Cardiac fibroblast (primary cell): Measurements from ENCODE around the gene NAGPA.

Source experiments
- DNase-seq, 2 donors: peaks; one replicate each; pipeline versions ENCODE4 v3.0.0 to v3.0.0-alpha.2; 2010; ENCODE audit warnings: low read depth in 2 of 2
- H3K4me3 ChIP-seq, 2 donors: replicated peaks in 1 of 2; 1 replicate in 1 of 2; 2 replicates in 1 of 2; pipeline ENCODE4 v1.5.1; 2011; ENCODE audit warnings: low read depth in 2 of 2, low read length in 2 of 2, mild to moderate bottlenecking in 2 of 2, moderate library complexity in 1 of 2
- TF ChIP-seq, protein P1 (sequence below): IDR thresholded peaks from one replicate; pipeline ENCODE4 v1.5.1; 2011; ENCODE audit warnings: low read depth, mild to moderate bottlenecking, low read length, inconsistent platforms

Gene NAGPA

DNA sequence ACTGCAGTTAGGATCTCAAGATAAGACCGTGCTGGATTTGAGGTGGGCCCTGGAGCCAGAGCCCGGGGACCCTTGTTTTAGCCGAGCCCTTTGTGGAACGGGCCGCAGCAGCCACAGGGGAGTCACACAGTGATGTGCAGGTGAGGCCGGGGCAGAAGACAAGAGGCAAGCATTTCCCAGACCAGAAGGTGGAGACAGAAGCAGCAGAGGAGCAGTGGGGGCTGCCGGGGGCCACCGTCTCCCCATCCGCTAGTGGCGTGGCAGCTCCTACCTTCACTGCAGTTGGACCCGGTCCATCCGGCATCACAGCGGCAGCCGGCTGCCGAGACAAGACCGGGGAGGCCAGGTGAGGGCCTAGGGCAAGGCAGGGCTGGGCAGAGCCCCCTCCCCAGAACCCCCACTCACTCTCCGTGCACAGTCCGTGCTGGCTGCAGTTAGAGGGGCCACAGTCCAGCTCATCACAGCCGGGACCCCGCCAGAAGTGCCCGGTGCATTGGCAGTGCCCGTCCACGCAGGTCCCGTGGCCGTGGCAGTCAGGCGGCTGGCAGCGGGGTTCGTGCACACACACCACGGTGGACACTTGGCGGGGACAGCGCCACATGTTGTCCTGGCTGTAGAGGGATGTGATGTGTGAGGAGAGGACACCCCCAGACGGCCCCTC lies 6.0 kb downstream of the NAGPA start:
- no peak overlapping the region for H3K4me3 ChIP-seq
- DNase-seq = no peak
- TF ChIP-seq, protein P1, sequence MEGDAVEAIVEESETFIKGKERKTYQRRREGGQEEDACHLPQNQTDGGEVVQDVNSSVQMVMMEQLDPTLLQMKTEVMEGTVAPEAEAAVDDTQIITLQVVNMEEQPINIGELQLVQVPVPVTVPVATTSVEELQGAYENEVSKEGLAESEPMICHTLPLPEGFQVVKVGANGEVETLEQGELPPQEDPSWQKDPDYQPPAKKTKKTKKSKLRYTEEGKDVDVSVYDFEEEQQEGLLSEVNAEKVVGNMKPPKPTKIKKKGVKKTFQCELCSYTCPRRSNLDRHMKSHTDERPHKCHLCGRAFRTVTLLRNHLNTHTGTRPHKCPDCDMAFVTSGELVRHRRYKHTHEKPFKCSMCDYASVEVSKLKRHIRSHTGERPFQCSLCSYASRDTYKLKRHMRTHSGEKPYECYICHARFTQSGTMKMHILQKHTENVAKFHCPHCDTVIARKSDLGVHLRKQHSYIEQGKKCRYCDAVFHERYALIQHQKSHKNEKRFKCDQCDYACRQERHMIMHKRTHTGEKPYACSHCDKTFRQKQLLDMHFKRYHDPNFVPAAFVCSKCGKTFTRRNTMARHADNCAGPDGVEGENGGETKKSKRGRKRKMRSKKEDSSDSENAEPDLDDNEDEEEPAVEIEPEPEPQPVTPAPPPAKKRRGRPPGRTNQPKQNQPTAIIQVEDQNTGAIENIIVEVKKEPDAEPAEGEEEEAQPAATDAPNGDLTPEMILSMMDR = no peak

DNA sequence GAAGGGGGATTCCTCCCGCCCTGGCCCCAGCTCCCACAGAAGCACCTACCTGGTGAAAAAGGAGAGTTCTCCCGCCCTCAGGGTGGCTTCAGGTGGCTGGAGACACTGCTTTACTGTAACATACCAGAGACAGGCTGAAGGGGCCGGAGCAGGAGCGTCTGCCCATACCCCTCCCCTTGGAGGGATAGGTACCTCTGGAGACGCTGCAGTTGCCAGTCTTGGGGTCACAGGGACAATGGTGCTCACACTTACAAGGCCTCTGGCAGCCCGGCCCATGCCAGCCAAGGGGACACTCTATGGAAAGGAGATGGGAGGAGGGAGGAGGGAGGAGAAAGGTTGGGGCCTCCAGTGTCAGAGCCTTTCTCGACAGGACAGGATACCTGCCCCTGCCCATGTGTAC lies 6.6 kb downstream of the NAGPA start:
- H3K4me3 ChIP-seq = no peak overlapping the region
- DNase-seq = no peak
- TF ChIP-seq, protein P1 = no peak

DNA sequence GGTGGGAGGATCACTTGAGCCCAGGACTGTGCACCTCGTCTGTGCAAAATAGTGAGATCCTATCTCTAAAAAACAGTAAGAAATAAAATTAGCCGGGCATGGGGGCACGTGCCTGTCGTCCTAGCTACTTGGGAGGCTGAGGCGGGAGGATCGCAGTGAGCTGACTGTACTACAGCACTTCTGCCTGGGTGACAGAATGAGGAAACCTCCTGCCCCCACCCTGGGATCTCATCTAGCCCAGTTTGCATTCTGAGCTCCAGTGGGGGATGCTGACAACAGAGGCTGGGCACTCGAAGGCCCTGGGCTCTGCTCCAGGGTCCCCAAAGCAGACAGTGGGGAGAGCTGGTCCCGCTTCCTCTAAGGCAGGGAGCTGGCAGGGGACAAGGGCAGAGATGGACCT lies 7.1 kb downstream of the NAGPA start:
- TF ChIP-seq, protein P1 = no peak
- no peak for DNase-seq
- no peak overlapping the region for H3K4me3 ChIP-seq

DNA sequence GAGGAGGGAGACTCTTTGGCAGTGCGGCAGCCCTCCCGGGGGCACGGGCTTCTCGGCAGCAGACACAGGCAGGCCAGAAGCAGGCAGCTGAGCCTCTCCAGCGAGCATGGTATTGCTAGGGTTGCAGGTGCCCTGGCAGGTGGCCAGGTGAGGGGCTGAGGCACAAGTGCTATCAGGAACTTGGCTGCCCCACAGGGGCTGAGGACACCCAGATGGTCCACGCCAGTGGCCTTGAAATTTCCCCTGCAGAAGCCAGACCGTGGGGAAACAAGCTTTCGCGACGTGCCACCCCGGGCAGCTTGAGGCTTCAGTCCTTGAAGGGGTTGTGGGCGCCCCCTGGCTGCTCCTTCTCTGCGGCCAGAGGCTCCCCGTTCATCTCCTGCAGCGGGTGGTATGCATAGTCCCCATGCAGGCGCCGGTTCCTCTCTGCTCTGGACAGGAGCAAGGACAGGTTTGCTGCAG lies 8.5 kb downstream of the NAGPA start:
- peak in 1 of 2 donors; percentile 17 for DNase-seq
- TF ChIP-seq, protein P1 = no peak
- H3K4me3 ChIP-seq = no peak overlapping the region

DNA sequence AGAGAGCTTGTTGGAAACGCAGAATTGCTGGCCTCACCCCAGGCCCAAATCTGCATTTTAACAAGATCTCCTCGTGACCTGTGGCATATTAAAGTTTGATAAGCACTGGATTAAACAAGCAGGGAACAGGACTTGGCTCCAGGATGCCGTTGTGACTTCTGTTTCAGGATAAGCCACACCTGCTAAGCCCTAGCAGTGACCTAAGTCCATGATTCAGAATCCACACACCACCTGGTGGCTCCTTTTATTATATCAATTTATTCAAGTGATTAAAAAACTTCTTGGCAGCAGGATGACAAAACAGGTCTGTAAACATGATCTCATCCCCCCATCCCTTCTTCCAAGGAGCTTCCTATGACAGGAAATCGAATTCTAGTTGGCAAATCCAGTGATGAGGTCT lies 9.1 kb downstream of the NAGPA start:
- H3K4me3 ChIP-seq = no peak overlapping the region
- TF ChIP-seq, protein P1 = peak; percentile 3
- DNase-seq = peak in 1 of 2 donors; percentile 42

DNA sequence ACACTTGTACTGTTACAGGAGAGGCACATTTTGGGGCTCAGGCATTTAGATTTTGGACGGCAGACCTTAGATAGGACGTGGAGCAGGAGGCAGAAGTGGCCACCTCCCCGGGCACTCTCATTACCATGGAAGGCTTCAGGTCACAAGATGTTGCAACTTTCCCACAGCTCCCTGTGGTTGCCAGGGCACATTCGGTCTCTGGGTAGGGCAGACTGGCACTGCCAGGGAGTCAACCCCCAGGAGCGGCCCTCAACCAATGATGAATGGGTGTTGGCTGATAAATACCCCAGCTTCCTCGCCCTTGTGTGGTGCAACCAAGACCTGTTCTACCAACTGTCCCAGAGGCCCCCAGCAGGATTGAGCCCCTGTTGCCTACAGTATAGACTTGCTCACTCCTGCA lies 11.2 kb downstream of the NAGPA start:
- DNase-seq = no peak
- TF ChIP-seq, protein P1 = no peak
- H3K4me3 ChIP-seq = no peak overlapping the region

DNA sequence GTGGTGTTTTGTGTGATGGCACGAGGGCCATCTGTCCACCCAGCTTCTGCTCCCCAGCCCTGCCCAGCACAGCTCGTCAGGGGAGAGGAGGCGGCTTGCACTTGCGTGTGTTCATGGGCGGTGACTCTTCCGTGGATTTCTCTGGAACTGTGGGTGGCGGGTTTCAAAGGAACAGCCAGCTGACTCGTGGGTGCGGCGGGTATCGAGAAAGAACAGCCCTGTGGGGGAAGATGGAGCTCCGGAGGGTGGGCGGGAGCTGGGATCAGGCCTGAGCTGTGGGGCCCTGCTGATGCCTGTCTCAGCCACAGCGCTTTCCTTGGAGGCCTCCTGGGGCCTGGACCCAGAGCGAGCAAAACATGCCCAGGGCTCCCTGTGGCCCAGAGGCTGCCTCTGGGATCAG lies 13.2 kb downstream of the NAGPA start:
- no peak for DNase-seq
- H3K4me3 ChIP-seq = no peak overlapping the region
- TF ChIP-seq, protein P1 = no peak
